H1 (cell line): ENCODE results near the gene CDKN1B. TPM values are rescaled to one million over a fixed set of nuclear protein-coding genes. Genes with fewer than 3 reads are reported as not detected.

Experiments
- CTCF ChIA-PET: fragments of 300-600 bp; sonication (Branson Sonifier 250); formaldehyde crosslinking; loops from one replicate; lab custom pipeline; 2021; ENCODE audit not compliant: partially characterized antibody; lab: Charles Lee
- POLR2A ChIA-PET: fragments of 300-600 bp; sonication (Branson Sonifier 250); formaldehyde crosslinking; loops from one replicate; lab custom pipeline; 2021; ENCODE audit warnings: inconsistent platforms; ENCODE audit not compliant: partially characterized antibody; lab: Charles Lee
- DNase-seq, 2 experiments: peaks; one replicate each; pipeline versions ENCODE4 v3.0.0 to v3.0.0-alpha.2; 2010 to 2022; ENCODE audit warnings: low spot score in 2 of 2, low read depth in 1 of 2, mixed read lengths in 1 of 2
- FAIRE-seq: peaks from 2 replicates; lab custom pipeline; 2011; peaks lifted over from hg19 to GRCh38; lab: Jason Lieb, UNC
- H2AFZ ChIP-seq: 2 replicates; pipeline ENCODE4 v1.8.1; 2012; ENCODE audit warnings: low read length, inconsistent platforms
- H2AK5ac ChIP-seq: 2 replicates; pipeline ENCODE4 v1.6.1; 2013; ENCODE audit warnings: low read depth, low read length
- H2BK120ac ChIP-seq: replicated peaks from 2 replicates; pipeline ENCODE3; 2013; ENCODE audit warnings: low read depth, low read length, inconsistent platforms
- H2BK12ac ChIP-seq: 2 replicates; pipeline ENCODE4 v1.6.1; 2013; ENCODE audit warnings: low read depth, low read length
- H2BK15ac ChIP-seq: 2 replicates; pipeline ENCODE4 v1.6.1; 2013; ENCODE audit warnings: low read length
- H2BK20ac ChIP-seq: 2 replicates; pipeline ENCODE4 v1.6.1; 2013; ENCODE audit warnings: low read length
- H2BK5ac ChIP-seq: 2 replicates; pipeline ENCODE4 v1.6.1; 2013; ENCODE audit warnings: low read depth, low read length
- H3K14ac ChIP-seq: 2 replicates; pipeline ENCODE4 v1.6.1; 2013; ENCODE audit warnings: inconsistent platforms; ENCODE audit not compliant: insufficient read length
- H3K18ac ChIP-seq: 2 replicates; pipeline ENCODE4 v1.6.1; 2013; ENCODE audit warnings: low read length; ENCODE audit errors: extremely low read depth
- H3K23ac ChIP-seq: 2 replicates; pipeline ENCODE4 v1.6.1; 2013; ENCODE audit warnings: inconsistent platforms; ENCODE audit not compliant: insufficient read length
- H3K23me2 ChIP-seq: 2 replicates; pipeline ENCODE4 v1.6.1; 2013; ENCODE audit warnings: low read depth, low read length
- H3K27ac ChIP-seq: 2 replicates; pipeline ENCODE4 v1.6.1; 2011; ENCODE audit warnings: low read depth, low read length, inconsistent platforms
- H3K27me3 ChIP-seq, 4 experiments: replicated peaks in 1 of 4; 1 replicate in 1 of 4; 2 replicates in 3 of 4; pipeline versions ENCODE4 v1.6.1 to v1.8.1; 2011 to 2013; ENCODE audit warnings: low read length in 3 of 4, mild to moderate bottlenecking in 3 of 4, inconsistent platforms in 2 of 4, mixed read lengths in 2 of 4, moderate library complexity in 1 of 4; ENCODE audit not compliant: control insufficient read depth in 3 of 4, insufficient read depth in 3 of 4; ENCODE audit errors: extremely low read depth in 1 of 4
- H3K36me3 ChIP-seq, 4 experiments: 2 replicates each; pipeline versions ENCODE4 v1.6.1 to v1.8.1; 2011 to 2013; ENCODE audit warnings: mild to moderate bottlenecking in 4 of 4, low read length in 3 of 4, moderate library complexity in 2 of 4, control low read depth in 1 of 4, inconsistent platforms in 1 of 4; ENCODE audit not compliant: insufficient read depth in 4 of 4, control insufficient read depth in 2 of 4
- H3K4ac ChIP-seq: replicated peaks from 2 replicates; pipeline ENCODE3; 2013; ENCODE audit warnings: low read length, low read depth, mixed read lengths, inconsistent platforms; ENCODE audit not compliant: insufficient read length
- H3K4me1 ChIP-seq, 4 experiments: replicated peaks in 1 of 4; 1 replicate in 1 of 4; 2 replicates in 3 of 4; pipeline versions ENCODE4 v1.6.1 to v1.8.1; 2011 to 2013; ENCODE audit warnings: low read length in 3 of 4, inconsistent platforms in 2 of 4, mixed read lengths in 1 of 4; ENCODE audit not compliant: insufficient read depth in 4 of 4, control insufficient read depth in 3 of 4
- H3K4me2 ChIP-seq, 2 experiments: 2 replicates each; pipeline versions ENCODE4 v1.6.1 to v1.8.1; 2011 to 2013; ENCODE audit warnings: low read depth in 2 of 2, low read length in 2 of 2, control low read depth in 1 of 2, inconsistent platforms in 1 of 2, mild to moderate bottlenecking in 1 of 2; ENCODE audit not compliant: insufficient read depth in 1 of 2
- H3K4me3 ChIP-seq, 4 experiments: fragments of 200-600, 300-600 bp in 1 of 4; sonication (generic), shearing (Covaris generic), sonication (Bioruptor Twin) in 1 of 4; 2 replicates each; pipeline versions ENCODE4 v1.5.1 to v1.8.1; 2011 to 2016; ENCODE audit warnings: low read length in 4 of 4, low read depth in 3 of 4, control low read depth in 2 of 4, inconsistent platforms in 2 of 4, mild to moderate bottlenecking in 2 of 4, mixed read lengths in 1 of 4, moderate library complexity in 1 of 4; ENCODE audit not compliant: insufficient read depth in 2 of 4; ENCODE audit errors: extremely low read depth in 1 of 4
- H3K56ac ChIP-seq: replicated peaks from 2 replicates; pipeline ENCODE3; 2013; ENCODE audit warnings: low read depth, mild to moderate bottlenecking, mixed read lengths, low read length, inconsistent platforms; ENCODE audit not compliant: insufficient read length
- H3K79me1 ChIP-seq: 2 replicates; pipeline ENCODE4 v1.6.1; 2013; ENCODE audit warnings: low read depth, low read length, control low read depth
- H3K79me2 ChIP-seq, 2 experiments: 2 replicates each; pipeline versions ENCODE4 v1.6.1 to v1.8.1; 2012 to 2013; ENCODE audit warnings: low read length in 2 of 2, mild to moderate bottlenecking in 2 of 2, inconsistent platforms in 1 of 2; ENCODE audit not compliant: insufficient read depth in 2 of 2, control insufficient read depth in 1 of 2
- H3K9ac ChIP-seq, 4 experiments: replicated peaks in 1 of 4; 1 replicate in 1 of 4; 2 replicates in 3 of 4; pipeline versions ENCODE4 v1.6.1 to v1.8.1; 2011 to 2013; ENCODE audit warnings: low read depth in 3 of 4, low read length in 3 of 4, control low read depth in 2 of 4, mild to moderate bottlenecking in 2 of 4, moderate library complexity in 2 of 4, inconsistent platforms in 1 of 4; ENCODE audit errors: extremely low read depth in 1 of 4
- H3K9me3 ChIP-seq, 2 experiments: 2 replicates each; pipeline versions ENCODE4 v1.6.1 to v1.8.1; 2012 to 2013; ENCODE audit warnings: mild to moderate bottlenecking in 2 of 2, moderate library complexity in 2 of 2, control low read depth in 1 of 2, inconsistent platforms in 1 of 2, low read depth in 1 of 2, low read length in 1 of 2, mixed read lengths in 1 of 2; ENCODE audit not compliant: insufficient read depth in 2 of 2
- H4K20me1 ChIP-seq, 2 experiments: replicated peaks in 1 of 2; 2 replicates each; pipeline versions ENCODE3 to v1.8.1; 2011 to 2013; ENCODE audit warnings: inconsistent platforms in 2 of 2, low read length in 2 of 2, mild to moderate bottlenecking in 1 of 2; ENCODE audit not compliant: insufficient read depth in 2 of 2, control insufficient read depth in 1 of 2
- H4K5ac ChIP-seq: 2 replicates; pipeline ENCODE4 v1.6.1; 2013; ENCODE audit warnings: low read length, low read depth, mixed read lengths, inconsistent platforms; ENCODE audit not compliant: insufficient read length
- H4K8ac ChIP-seq: 2 replicates; pipeline ENCODE4 v1.8.0; 2013; ENCODE audit warnings: mild to moderate bottlenecking, moderate library complexity, low read length, inconsistent platforms; ENCODE audit not compliant: insufficient read depth; ENCODE audit errors: extremely low read depth
- H4K91ac ChIP-seq: replicated peaks from 2 replicates; pipeline ENCODE3; 2013; ENCODE audit warnings: low read length, mixed read lengths, inconsistent platforms; ENCODE audit not compliant: insufficient read length
- BACH1 ChIP-seq: IDR thresholded peaks from 2 replicates; pipeline ENCODE4 v1.6.1; 2012; ENCODE audit warnings: low read length, improper control_type of control experiment
- CBX5 ChIP-seq: fragments of 300-800, 300-1000 bp; sonication (generic); IDR thresholded peaks from 2 replicates; pipeline ENCODE4 v1.7.1; 2016; ENCODE audit warnings: antibody characterized with exemption, low read length, low read depth
- GTF2F1 ChIP-seq: IDR thresholded peaks from 2 replicates; pipeline ENCODE4 v1.6.1; 2012; ENCODE audit warnings: low read depth, low read length, improper control_type of control experiment, borderline replicate concordance
- RBBP5 ChIP-seq: IDR thresholded peaks from 2 replicates; pipeline ENCODE4 v1.7.1; 2012; ENCODE audit warnings: low read depth, mild to moderate bottlenecking, inconsistent platforms, low read length, moderate library complexity, borderline replicate concordance
- WGBS, 2 experiments: shearing (Covaris generic) in 1 of 2; methylation state at CpG; one replicate each; pipeline versions ENCODE4 v1.1.6 to v1.1.7; 2013 to 2015; ENCODE audit warnings: low lambda C conversion rate in 2 of 2, mixed read lengths in 2 of 2, inconsistent platforms in 1 of 2, low coverage in 1 of 2, missing lambda C conversion rate in 1 of 2; ENCODE audit not compliant: insufficient replicate concordance in 2 of 2, insufficient coverage in 1 of 2, insufficient read length in 1 of 2; ENCODE audit errors: extremely low coverage in 1 of 2, missing lambda C conversion rate in 1 of 2; 5-methylcytosine and 5-hydroxymethylcytosine counted together
- polyA plus RNA-seq, 7 experiments: library from polyadenylated mRNA; depleted of rRNA in 3 of 7; stranded (reverse) in 5 of 7; unstranded in 2 of 7; fragments of >200 nt in 5 of 7; fragments of 200-250 nt in 2 of 7; gene quantifications; 1 replicate in 5 of 7; 2 replicates in 1 of 7; 4 replicates in 1 of 7; pipeline versions ENCODE4 v1.2.1 to v1.2.3, GENCODE V29; 2011 to 2013; ENCODE audit warnings: missing spikeins in 2 of 7, mixed read lengths in 2 of 7
- total RNA-seq: library from RNA; stranded (reverse); fragmentation: NEBNext Ultra II Directional; extraction: Animal tissue kit (Norgen Biotek cat#: 25700); gene quantifications from 2 replicates; pipeline ENCODE4 v1.2.1, GENCODE V29; 2021

Gene CDKN1B
- total and polyA plus RNA-seq, 2 of the 8 experiments (the other 6 are each of a cell fraction or from before 2014, with no cell fraction given), result 6.5 to 27.2 TPM

GRCh38 chr12:12720672-12721161 is 3.5 kb downstream of the CDKN1B start:
- peaks cover 1 to 10% (median 9%) of the 10 kb centered on the region in 4 experiments; a peak in 6 of 7 replicates for H3K4me1 ChIP-seq
- H4K8ac ChIP-seq, result no peak overlapping the region
- no peak overlapping the region for H4K91ac ChIP-seq
- H3K56ac ChIP-seq, result no peak overlapping the region
- FAIRE-seq (no peak), DNase-seq (no peak)
- H2BK15ac ChIP-seq, result no peak overlapping the region
- no peak overlapping the region for H2BK120ac ChIP-seq
- H3K27ac ChIP-seq, result no peak overlapping the region
- peaks cover 0 to 40% (median 10%) of the 10 kb centered on the region in 4 experiments; a peak in 6 of 8 replicates for H3K36me3 ChIP-seq
- H3K27me3 ChIP-seq, result peaks cover 0 to 4% (median under 1%) of the 10 kb centered on the region in 4 experiments; a peak in 2 of 7 replicates
- 92% methylated on average over 4 of the region's 4 CpGs; no CpG with 5 or more reads in 1 of the 2 experiments for WGBS, 2 experiments
- H3K4ac ChIP-seq, result no peak overlapping the region
- H2BK5ac ChIP-seq, result no peak overlapping the region
- H3K23me2 ChIP-seq, result peaks cover 20% of the 10 kb centered on the region
- no peak overlapping the region for H3K14ac ChIP-seq
- no peaks in the 10 kb centered on the region for H3K9me3 ChIP-seq
- H3K4me2 ChIP-seq, result no peak overlapping the region
- no peak overlapping the region for H2BK20ac ChIP-seq
- peaks cover 7% of the 10 kb centered on the region; the same call in 1 of the 2 replicates for H3K79me1 ChIP-seq
- H2AK5ac ChIP-seq, result no peak overlapping the region
- H3K9ac ChIP-seq, result no peak overlapping the region
- no peak overlapping the region for H3K18ac ChIP-seq
- no peak overlapping the region for H2BK12ac ChIP-seq
- ChIA-PET CTCF (interaction anchor here (0.6 to 2.1 kb wide), 2 partner anchors 16 to 1644 kb away, joined by 4 to 12 read pairs; no protein-coding TSS in a partner anchor), POLR2A (interaction anchor here (0.6 to 1.3 kb wide), 2 partner anchors 12 to 119 kb away, joined by 3 read pairs; no protein-coding TSS in a partner anchor)
- TF ChIP-seq RBBP5, result no peak
- TF ChIP-seq BACH1, result no peak
- TF ChIP-seq GTF2F1, result no peak
- TF ChIP-seq CBX5, result no peak
- peaks cover 10 to 12% of the 10 kb centered on the region in 2 experiments for H4K20me1 ChIP-seq
- H3K79me2 ChIP-seq, result peaks cover 8 to 26% of the 10 kb centered on the region in 2 experiments; a peak in 3 of 4 replicates
- no peak overlapping the region for H3K4me3 ChIP-seq
- H3K23ac ChIP-seq, result no peak overlapping the region
- H4K5ac ChIP-seq, result no peak overlapping the region
- no peak overlapping the region for H2AFZ ChIP-seq
